Right lobe of liver (tissue), 4 donors: ENCODE data around the gene PFDN2.

Experiments
- POLR2A ChIP-seq: fragments of 450-650 bp; IDR thresholded peaks from one replicate; pipeline ENCODE4 v1.6.1; 2017; ENCODE audit warnings: antibody characterized with exemption, mild to moderate bottlenecking
- TF ChIP-seq, protein P1 (sequence below), 4 donors: fragments of 200-600 bp in 3 of 4; fragments of 450-650 bp in 1 of 4; IDR thresholded peaks; one replicate each; pipeline versions ENCODE4 v1.5.1 to v1.8.0; 2016 to 2022; ENCODE audit warnings: antibody characterized with exemption in 4 of 4, mild to moderate bottlenecking in 2 of 4
- donor health status: DM: no; HTN: no; CAD: no.
- donor health status: DM: no; HTN: no; CAD: no.
- donor health status: DM: no; HTN: yes; CAD: no.

GRCh38 chr1:161077426-161077825, 40.4 kb downstream of the PFDN2 start:
- TF ChIP-seq, protein P1, sequence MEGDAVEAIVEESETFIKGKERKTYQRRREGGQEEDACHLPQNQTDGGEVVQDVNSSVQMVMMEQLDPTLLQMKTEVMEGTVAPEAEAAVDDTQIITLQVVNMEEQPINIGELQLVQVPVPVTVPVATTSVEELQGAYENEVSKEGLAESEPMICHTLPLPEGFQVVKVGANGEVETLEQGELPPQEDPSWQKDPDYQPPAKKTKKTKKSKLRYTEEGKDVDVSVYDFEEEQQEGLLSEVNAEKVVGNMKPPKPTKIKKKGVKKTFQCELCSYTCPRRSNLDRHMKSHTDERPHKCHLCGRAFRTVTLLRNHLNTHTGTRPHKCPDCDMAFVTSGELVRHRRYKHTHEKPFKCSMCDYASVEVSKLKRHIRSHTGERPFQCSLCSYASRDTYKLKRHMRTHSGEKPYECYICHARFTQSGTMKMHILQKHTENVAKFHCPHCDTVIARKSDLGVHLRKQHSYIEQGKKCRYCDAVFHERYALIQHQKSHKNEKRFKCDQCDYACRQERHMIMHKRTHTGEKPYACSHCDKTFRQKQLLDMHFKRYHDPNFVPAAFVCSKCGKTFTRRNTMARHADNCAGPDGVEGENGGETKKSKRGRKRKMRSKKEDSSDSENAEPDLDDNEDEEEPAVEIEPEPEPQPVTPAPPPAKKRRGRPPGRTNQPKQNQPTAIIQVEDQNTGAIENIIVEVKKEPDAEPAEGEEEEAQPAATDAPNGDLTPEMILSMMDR (IDR thresholded peaks at IDR 0.05), result no peak
- TF ChIP-seq POLR2A, result no peak
